ENCODE data around the gene SLC4A4.

DNA sequence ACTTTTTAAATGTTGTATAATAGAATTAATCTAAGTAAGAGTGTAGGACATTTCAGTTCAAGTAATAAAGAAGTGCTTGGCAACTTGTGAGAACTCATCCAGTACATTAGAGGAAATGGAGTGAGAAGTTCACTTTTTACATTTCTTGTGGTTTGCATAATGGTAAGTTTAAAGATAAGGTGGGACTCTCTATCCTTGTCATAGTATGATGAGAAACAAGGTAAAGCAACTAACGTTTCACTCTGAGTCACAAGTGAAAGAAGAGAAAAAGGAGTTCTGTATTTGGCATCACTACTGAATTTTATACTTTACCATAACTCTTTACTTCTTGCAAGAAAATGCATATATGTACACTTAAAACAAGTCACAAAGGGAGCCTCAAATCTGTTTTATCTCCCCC lies 219.4 kb downstream of the SLC4A4 start:
- TF ChIP-seq PML (IDR thresholded peaks at IDR 0.05; ENCODE audit: low read length), result no peak
- no peak for TF ChIP-seq KAT2A (conservative IDR thresholded peaks at IDR 0.05; ENCODE audit: control insufficient read depth, low read depth, low read length)
- no peak for TF ChIP-seq CTCF (IDR thresholded peaks at IDR 0.05 in 2 of 3, conservative IDR thresholded peaks at IDR 0.05 in 1 of 3; ENCODE audit: control insufficient read depth in 2 of 3, extremely low read depth in 1 of 3, insufficient read depth in 1 of 3, low read depth in 3 of 3, low read length in 3 of 3)
- TF ChIP-seq CHD4 (IDR thresholded peaks at IDR 0.05), result no peak
- TF ChIP-seq, protein P1, sequence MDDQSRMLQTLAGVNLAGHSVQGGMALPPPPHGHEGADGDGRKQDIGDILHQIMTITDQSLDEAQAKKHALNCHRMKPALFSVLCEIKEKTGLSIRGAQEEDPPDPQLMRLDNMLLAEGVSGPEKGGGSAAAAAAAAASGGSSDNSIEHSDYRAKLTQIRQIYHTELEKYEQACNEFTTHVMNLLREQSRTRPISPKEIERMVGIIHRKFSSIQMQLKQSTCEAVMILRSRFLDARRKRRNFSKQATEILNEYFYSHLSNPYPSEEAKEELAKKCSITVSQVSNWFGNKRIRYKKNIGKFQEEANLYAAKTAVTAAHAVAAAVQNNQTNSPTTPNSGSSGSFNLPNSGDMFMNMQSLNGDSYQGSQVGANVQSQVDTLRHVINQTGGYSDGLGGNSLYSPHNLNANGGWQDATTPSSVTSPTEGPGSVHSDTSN (IDR thresholded peaks at IDR 0.05; ENCODE audit: insufficient replicate concordance, low read depth, low read length), result no peak
- TF ChIP-seq RAD21 (IDR thresholded peaks at IDR 0.05; ENCODE audit: insufficient read depth, low read depth, low read length), result no peak
- TF ChIP-seq EP300 (IDR thresholded peaks at IDR 0.05; ENCODE audit: borderline replicate concordance in 1 of 2, control insufficient read depth in 1 of 2, low read depth in 2 of 2, low read length in 2 of 2), result no peak
- TF ChIP-seq POLR2A (IDR thresholded peaks at IDR 0.05; ENCODE audit: low read depth, low read length), result no peak
- no peak for TF ChIP-seq YY1 (IDR thresholded peaks at IDR 0.05; ENCODE audit: low read depth, low read length)
- no peak for TF ChIP-seq CEBPB (IDR thresholded peaks at IDR 0.05; ENCODE audit: borderline replicate concordance in 1 of 2, low read depth in 2 of 2, low read length in 2 of 2)
- TF ChIP-seq FOS (IDR thresholded peaks at IDR 0.05; ENCODE audit: borderline replicate concordance, extremely low read depth, insufficient read length), result no peak
- no peak for TF ChIP-seq NKRF (conservative IDR thresholded peaks at IDR 0.05)
- no peak for TF ChIP-seq SIX5 (IDR thresholded peaks at IDR 0.05; ENCODE audit: low read depth, low read length, severe bottlenecking)
- TF ChIP-seq ATF7 (IDR thresholded peaks at IDR 0.05; ENCODE audit: low read depth), result no peak

Measured in GM12878 (cell line).